ENCODE data around the gene COL4A2. TPM values are rescaled to one million over a fixed set of nuclear protein-coding genes. Genes with fewer than 3 reads are reported as not detected.
A peak's percentile ranks its signal among the peaks of the same experiment; 100 is the strongest.

COL4A2 gene
- total RNA-seq, 1 experiment from 2014 or later = 74.5 TPM

DNA sequence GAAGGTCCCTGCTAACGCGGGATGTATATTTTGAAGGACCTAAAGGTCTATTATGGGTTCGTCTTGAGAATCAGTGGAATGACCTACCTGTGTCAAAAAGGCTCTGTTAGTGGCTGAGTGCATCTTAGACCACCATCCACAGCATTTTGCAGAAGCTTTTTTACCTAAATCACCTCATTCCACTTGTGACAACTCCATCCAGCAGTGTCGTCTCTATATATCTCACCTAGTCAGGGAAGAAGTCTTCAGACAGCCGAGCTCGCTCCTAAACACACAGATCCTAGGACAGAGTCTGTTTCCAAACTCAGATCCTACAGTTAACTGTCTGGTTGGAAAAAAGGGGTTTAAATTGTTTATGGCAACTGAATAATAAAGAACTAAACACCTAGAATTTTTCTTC, 33.8 kb upstream of the COL4A2 start:
- H3K4me1 ChIP-seq (ENCODE audit: insufficient read depth, low read length) = no peaks in the 10 kb centered on the region
- CTCF ChIA-PET = no interaction called here
- BruUV-seq (replicated peaks) = no TSS peak

GRCh38 chr13:110274687-110275086, 32.4 kb upstream of the COL4A2 start:
- Histone ChIP-seq H3K4me1 (ENCODE audit: insufficient read depth, low read length) (no peaks in the 10 kb centered on the region), H3K4me2 (ENCODE audit: low read length) (no peak overlapping the region), H4K20me1 (ENCODE audit: low read length) (no peaks in the 10 kb centered on the region), H3K9ac (ENCODE audit: low read length) (no peak overlapping the region), H2AFZ (ENCODE audit: low read length) (no peak overlapping the region), H3K9me3 (ENCODE audit: low read length) (no peaks in the 10 kb centered on the region), H3K27me3 (ENCODE audit: low read length) (no peaks in the 10 kb centered on the region), H3K36me3 (ENCODE audit: low read depth, low read length) (no peaks in the 10 kb centered on the region), H3F3A (ENCODE audit: low read length, unreplicated experiment) (no peaks in the 10 kb centered on the region), H3K79me2 (ENCODE audit: low read length) (no peaks in the 10 kb centered on the region), H3K27ac (ENCODE audit: low read length) (no peak overlapping the region), H3K9me2 (replicated peaks; ENCODE audit: low read length) (no peaks in the 10 kb centered on the region), H3K4me3 (ENCODE audit: low read length) (no peak overlapping the region)
- ChIA-PET CTCF (interaction anchor here (1.1 kb wide), 1 partner anchor 169 kb away, joined by 5 read pairs; no protein-coding TSS in a partner anchor), POLR2A (ENCODE audit: unreplicated experiment) (no interaction called here)
- intact Hi-C loops (cut with micrococcal nuclease) = no loop called here
- DNase-seq (peak; percentile 3), ATAC-seq (no peak; the same call in 1 of the 2 replicates)
- no TSS peak for BruUV-seq (replicated peaks)
- TF ChIP-seq EZH2phosphoT487 (IDR thresholded peaks at IDR 0.05; ENCODE audit: borderline replicate concordance, low read length) (no peak), EZH2 (IDR thresholded peaks at IDR 0.05; ENCODE audit: low read length, unreplicated experiment) (no peak), CTCF (conservative IDR thresholded peaks at IDR 0.05; ENCODE audit: low read depth, low read length) (peak; percentile 35)

More for the DNA sequence above, 33.8 kb upstream of the COL4A2 start:
- H3F3A ChIP-seq (ENCODE audit: low read length, unreplicated experiment) = no peaks in the 10 kb centered on the region
- no peaks in the 10 kb centered on the region for H3K36me3 ChIP-seq (ENCODE audit: low read depth, low read length)
- H2AFZ ChIP-seq (ENCODE audit: low read length) = no peak overlapping the region
- no peaks in the 10 kb centered on the region for H3K27me3 ChIP-seq (ENCODE audit: low read length)
- no peaks in the 10 kb centered on the region for H3K9me2 ChIP-seq (replicated peaks; ENCODE audit: low read length)
- TF ChIP-seq EZH2phosphoT487 (IDR thresholded peaks at IDR 0.05; ENCODE audit: borderline replicate concordance, low read length) = no peak
- no peak for TF ChIP-seq CTCF (conservative IDR thresholded peaks at IDR 0.05; ENCODE audit: low read depth, low read length)
- no peak for TF ChIP-seq EZH2 (IDR thresholded peaks at IDR 0.05; ENCODE audit: low read length, unreplicated experiment)
- H3K79me2 ChIP-seq (ENCODE audit: low read length) = no peaks in the 10 kb centered on the region
- DNase-seq = no peak
- POLR2A ChIA-PET (ENCODE audit: unreplicated experiment) = no interaction called here
- no peak for ATAC-seq
- H3K9ac ChIP-seq (ENCODE audit: low read length) = no peak overlapping the region
- H4K20me1 ChIP-seq (ENCODE audit: low read length) = no peaks in the 10 kb centered on the region
- no peak overlapping the region for H3K27ac ChIP-seq (ENCODE audit: low read length)
- no peak overlapping the region for H3K4me2 ChIP-seq (ENCODE audit: low read length)
- no peak overlapping the region for H3K4me3 ChIP-seq (ENCODE audit: low read length)
- intact Hi-C loops (cut with micrococcal nuclease) = no loop called here
- no peaks in the 10 kb centered on the region for H3K9me3 ChIP-seq (ENCODE audit: low read length)

DNA sequence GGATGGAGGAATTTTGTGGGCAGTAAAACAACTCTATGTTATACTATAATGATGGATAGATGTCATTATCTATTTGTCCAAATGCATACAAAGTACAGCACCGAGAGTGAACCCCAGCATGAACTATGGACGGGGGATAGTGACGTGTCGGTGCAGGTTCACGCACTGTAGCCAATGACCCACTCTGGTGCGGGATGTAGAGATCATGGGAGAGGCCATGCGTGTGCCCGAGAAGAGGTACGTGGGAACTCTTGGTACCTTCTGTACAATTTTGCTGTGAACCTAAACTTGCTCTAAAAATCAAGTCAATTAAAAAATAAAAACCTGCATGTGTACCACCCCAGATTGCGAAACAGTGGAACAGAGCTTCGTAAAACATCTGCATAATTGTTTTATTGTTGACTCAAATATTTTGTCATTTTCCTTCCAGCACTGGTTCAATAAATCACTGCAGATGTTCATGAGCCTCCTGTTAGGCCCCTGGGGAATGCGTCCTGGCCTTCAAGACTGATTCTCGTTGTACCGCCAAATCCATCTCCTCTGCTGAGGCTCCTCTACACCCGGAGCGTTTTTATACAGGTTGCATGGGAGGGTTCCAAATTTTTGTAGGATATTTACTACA, 31.0 kb upstream of the COL4A2 start:
- ChIA-PET POLR2A (ENCODE audit: unreplicated experiment) (no interaction called here), CTCF (no interaction called here)
- Histone ChIP-seq H2AFZ (ENCODE audit: low read length) (no peak overlapping the region), H3K9me3 (ENCODE audit: low read length) (no peaks in the 10 kb centered on the region), H4K20me1 (ENCODE audit: low read length) (no peaks in the 10 kb centered on the region), H3K9me2 (replicated peaks; ENCODE audit: low read length) (no peaks in the 10 kb centered on the region), H3K4me1 (ENCODE audit: insufficient read depth, low read length) (no peaks in the 10 kb centered on the region), H3F3A (ENCODE audit: low read length, unreplicated experiment) (no peaks in the 10 kb centered on the region), H3K36me3 (ENCODE audit: low read depth, low read length) (no peaks in the 10 kb centered on the region), H3K27ac (ENCODE audit: low read length) (no peak overlapping the region), H3K4me3 (ENCODE audit: low read length) (no peak overlapping the region), H3K9ac (ENCODE audit: low read length) (no peak overlapping the region), H3K79me2 (ENCODE audit: low read length) (no peaks in the 10 kb centered on the region), H3K27me3 (ENCODE audit: low read length) (no peaks in the 10 kb centered on the region), H3K4me2 (ENCODE audit: low read length) (no peak overlapping the region)
- DNase-seq (no peak), ATAC-seq (no peak)
- no TSS peak for BruUV-seq (replicated peaks)
- no peak for TF ChIP-seq EZH2phosphoT487 (IDR thresholded peaks at IDR 0.05; ENCODE audit: borderline replicate concordance, low read length)
- TF ChIP-seq EZH2 (IDR thresholded peaks at IDR 0.05; ENCODE audit: low read length, unreplicated experiment) = no peak
- no peak for TF ChIP-seq CTCF (conservative IDR thresholded peaks at IDR 0.05; ENCODE audit: low read depth, low read length)
- intact Hi-C loops (cut with micrococcal nuclease) = no loop called here
